Loucy (cell line): ENCODE data around the gene ZFAND3.

Source experiments
- CTCF ChIP-seq: fragments of 200-600 bp; sonication (generic); conservative IDR thresholded peaks from 2 replicates; pipeline ENCODE4 v1.5.1; 2014; ENCODE audit warnings: mild to moderate bottlenecking, antibody characterized with exemption, low read length
- EZH2phosphoT487 ChIP-seq: fragments of 200-600 bp; IDR thresholded peaks from 2 replicates; pipeline ENCODE4 v1.6.1; 2018; ENCODE audit warnings: antibody characterized with exemption, mild to moderate bottlenecking, moderate library complexity, borderline replicate concordance

- TF ChIP-seq CTCF (no peak), EZH2phosphoT487 (no peak)
Observed at GRCh38 chr6:38179794-38180430, 360.4 kb downstream of the ZFAND3 start.
